ENCODE data around the gene APP.

The APP gene

DNA sequence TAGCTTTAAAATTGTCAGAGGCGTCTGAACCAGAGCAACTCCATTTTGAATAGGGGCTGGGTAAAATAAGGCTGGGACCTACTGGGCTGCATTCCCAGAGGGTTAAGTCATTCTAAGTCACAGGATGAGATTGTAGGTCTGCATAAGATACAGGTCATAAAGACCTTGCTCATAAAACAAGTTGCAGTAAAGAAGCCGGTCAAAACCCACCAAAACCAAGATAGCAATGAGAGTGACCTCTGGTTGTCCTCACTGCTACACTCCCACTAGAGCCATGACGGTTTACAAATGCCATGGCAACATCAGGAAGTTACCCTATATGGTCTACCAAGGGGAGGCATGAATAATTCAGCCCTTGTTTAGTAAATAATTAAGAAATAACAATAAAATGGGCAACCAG, 292.2 kb downstream of the APP start:
- no peak for TF ChIP-seq CTCF (IDR thresholded peaks at IDR 0.05; ENCODE audit: extremely low read depth, insufficient read depth, missing control alignments)
- no peak for DNase-seq (ENCODE audit: low spot score)
- in situ Hi-C loops (cut with MboI; ENCODE audit: low pct_unique_long_range_greater_than_20kb, low sequenced_read_pairs, unreplicated experiment) = loop anchor here (25.0 kb wide), 2 partner anchors 284 to 834 kb away; partner anchors contain the start of gene APP

GRCh38 chr21:25872271-25872670, 298.3 kb downstream of the APP start:
- in situ Hi-C loops (cut with MboI; ENCODE audit: low pct_unique_long_range_greater_than_20kb, low sequenced_read_pairs, unreplicated experiment) = no loop called here
- DNase-seq (ENCODE audit: low spot score) = no peak
- TF ChIP-seq CTCF (IDR thresholded peaks at IDR 0.05; ENCODE audit: extremely low read depth, insufficient read depth, missing control alignments) = no peak

- TF ChIP-seq CTCF (IDR thresholded peaks at IDR 0.05; ENCODE audit: extremely low read depth, insufficient read depth, missing control alignments) = no peak
- in situ Hi-C loops (cut with MboI; ENCODE audit: low pct_unique_long_range_greater_than_20kb, low sequenced_read_pairs, unreplicated experiment) = no loop called here
- DNase-seq (ENCODE audit: low spot score) = no peak
These were observed 299.0 kb downstream of the APP start for GRCh38 chr21:25871566-25871965.

DNA sequence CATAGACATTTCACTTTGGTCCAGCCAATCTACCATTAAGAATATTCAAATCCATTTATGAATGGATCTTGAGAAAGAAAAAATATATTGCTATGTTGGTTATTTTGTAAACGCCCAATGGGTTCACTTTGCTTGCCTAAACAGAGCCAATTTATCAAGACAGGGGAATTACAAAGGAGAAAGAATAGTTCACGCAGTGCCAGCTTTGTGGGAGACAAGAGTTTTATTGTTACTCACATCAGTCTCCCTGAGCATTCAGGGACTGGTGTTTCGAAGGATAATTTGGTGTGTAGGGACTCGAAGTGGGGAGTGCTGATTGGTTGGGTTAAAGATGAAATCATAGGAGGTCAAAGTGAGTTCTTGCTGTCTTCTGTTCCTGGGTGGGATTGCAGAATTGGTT, 300.5 kb downstream of the APP start:
- no peak for DNase-seq (ENCODE audit: low spot score)
- in situ Hi-C loops (cut with MboI; ENCODE audit: low pct_unique_long_range_greater_than_20kb, low sequenced_read_pairs, unreplicated experiment) = no loop called here
- TF ChIP-seq CTCF (IDR thresholded peaks at IDR 0.05; ENCODE audit: extremely low read depth, insufficient read depth, missing control alignments) = no peak

- in situ Hi-C loops (cut with MboI; ENCODE audit: low pct_unique_long_range_greater_than_20kb, low sequenced_read_pairs, unreplicated experiment) = loop anchor here (10.0 kb wide), 1 partner anchor 252 kb away; no protein-coding TSS in a partner anchor
- no peak for DNase-seq (ENCODE audit: low spot score)
- TF ChIP-seq CTCF (IDR thresholded peaks at IDR 0.05; ENCODE audit: extremely low read depth, insufficient read depth, missing control alignments) = no peak
These were observed 303.5 kb downstream of the APP start for GRCh38 chr21:25867061-25867460.

- no peak for DNase-seq (ENCODE audit: low spot score)
- TF ChIP-seq CTCF (IDR thresholded peaks at IDR 0.05; ENCODE audit: extremely low read depth, insufficient read depth, missing control alignments) = no peak
- in situ Hi-C loops (cut with MboI; ENCODE audit: low pct_unique_long_range_greater_than_20kb, low sequenced_read_pairs, unreplicated experiment) = loop anchor here (10.0 kb wide), 1 partner anchor 249 kb away; no protein-coding TSS in a partner anchor
These were observed 306.8 kb downstream of the APP start for GRCh38 chr21:25863747-25864146.

DNA sequence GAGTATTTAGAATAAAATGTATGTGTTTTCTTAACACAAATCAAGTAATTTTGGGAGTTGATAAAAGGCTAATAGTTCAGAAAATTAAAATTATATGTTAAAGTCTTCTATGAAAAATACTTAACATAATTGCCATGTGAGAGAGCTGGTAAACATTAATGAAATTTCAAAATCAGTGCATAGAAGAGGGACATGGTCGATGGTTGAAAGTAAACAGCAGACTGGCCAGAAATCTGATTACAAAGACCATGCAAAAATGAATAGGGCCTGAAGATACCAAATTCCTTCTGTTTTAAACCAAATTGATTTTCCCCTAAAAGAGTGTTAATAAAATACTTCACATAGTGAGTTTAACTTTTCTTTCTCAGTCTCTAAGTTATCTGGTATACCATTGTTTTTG, 307.5 kb downstream of the APP start:
- DNase-seq (ENCODE audit: low spot score) = no peak
- TF ChIP-seq CTCF (IDR thresholded peaks at IDR 0.05; ENCODE audit: extremely low read depth, insufficient read depth, missing control alignments) = no peak
- in situ Hi-C loops (cut with MboI; ENCODE audit: low pct_unique_long_range_greater_than_20kb, low sequenced_read_pairs, unreplicated experiment) = loop anchor here (10.0 kb wide), 1 partner anchor 248 kb away; no protein-coding TSS in a partner anchor

Measured in GM13977 (cell line).